ENCODE data around the gene PSMD3. TPM values are rescaled to one million over a fixed set of nuclear protein-coding genes. Genes with fewer than 3 reads are reported as not detected.
"Not testable (repeated sequence)": the region's sequence is repeated elsewhere in the genome, so short reads cannot be mapped to it uniquely, and the experiment has no call there.

PSMD3 gene
- total RNA-seq, 6 donors from 2014 or later, result 55.5 to 117 (median 78.8) TPM

DNA sequence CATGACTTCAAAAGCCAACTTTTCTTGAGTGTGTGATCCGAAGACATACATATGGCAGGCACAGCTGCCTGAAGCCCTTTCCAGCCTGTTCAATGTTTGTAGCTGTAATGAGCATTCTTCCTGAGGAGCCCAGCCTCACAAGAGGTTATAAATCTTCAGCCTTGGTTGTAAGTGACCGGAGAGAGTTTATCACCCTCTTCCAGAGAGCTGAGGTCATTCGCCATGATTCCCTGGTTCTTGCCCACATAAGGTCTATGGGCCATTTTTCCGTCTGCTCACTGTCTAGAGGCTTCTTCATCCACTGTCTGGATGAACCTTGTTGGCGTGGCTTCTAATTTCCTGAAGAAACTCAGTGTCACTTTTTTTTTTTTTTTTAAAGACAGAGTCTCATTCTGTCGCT is 24.9 kb downstream of the PSMD3 start:
- no peaks in the 10 kb centered on the region for H3K27me3 ChIP-seq
- H3K4me1 ChIP-seq, result no peaks in the 10 kb centered on the region
- H3K4me3 ChIP-seq, result no peak overlapping the region
- H3K27ac ChIP-seq, result no peak overlapping the region
- H3K36me3 ChIP-seq, result no peaks in the 10 kb centered on the region
- TF ChIP-seq EP300 (IDR thresholded peaks at IDR 0.05) (no peak), POLR2A (IDR thresholded peaks at IDR 0.05) (no peak), POLR2AphosphoS5 (IDR thresholded peaks at IDR 0.05) (no peak)
- TF ChIP-seq, protein P1, sequence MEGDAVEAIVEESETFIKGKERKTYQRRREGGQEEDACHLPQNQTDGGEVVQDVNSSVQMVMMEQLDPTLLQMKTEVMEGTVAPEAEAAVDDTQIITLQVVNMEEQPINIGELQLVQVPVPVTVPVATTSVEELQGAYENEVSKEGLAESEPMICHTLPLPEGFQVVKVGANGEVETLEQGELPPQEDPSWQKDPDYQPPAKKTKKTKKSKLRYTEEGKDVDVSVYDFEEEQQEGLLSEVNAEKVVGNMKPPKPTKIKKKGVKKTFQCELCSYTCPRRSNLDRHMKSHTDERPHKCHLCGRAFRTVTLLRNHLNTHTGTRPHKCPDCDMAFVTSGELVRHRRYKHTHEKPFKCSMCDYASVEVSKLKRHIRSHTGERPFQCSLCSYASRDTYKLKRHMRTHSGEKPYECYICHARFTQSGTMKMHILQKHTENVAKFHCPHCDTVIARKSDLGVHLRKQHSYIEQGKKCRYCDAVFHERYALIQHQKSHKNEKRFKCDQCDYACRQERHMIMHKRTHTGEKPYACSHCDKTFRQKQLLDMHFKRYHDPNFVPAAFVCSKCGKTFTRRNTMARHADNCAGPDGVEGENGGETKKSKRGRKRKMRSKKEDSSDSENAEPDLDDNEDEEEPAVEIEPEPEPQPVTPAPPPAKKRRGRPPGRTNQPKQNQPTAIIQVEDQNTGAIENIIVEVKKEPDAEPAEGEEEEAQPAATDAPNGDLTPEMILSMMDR (IDR thresholded peaks at IDR 0.05), result no peak
- DNase-seq (no peak), ATAC-seq (ENCODE audit: low FRiP score in 2 of 2) (no peak)
- WGBS, 2 donors, result 84 to 88% methylated on average over 6 of the region's 6 CpGs
- H3K9me3 ChIP-seq, result no peaks in the 10 kb centered on the region

DNA sequence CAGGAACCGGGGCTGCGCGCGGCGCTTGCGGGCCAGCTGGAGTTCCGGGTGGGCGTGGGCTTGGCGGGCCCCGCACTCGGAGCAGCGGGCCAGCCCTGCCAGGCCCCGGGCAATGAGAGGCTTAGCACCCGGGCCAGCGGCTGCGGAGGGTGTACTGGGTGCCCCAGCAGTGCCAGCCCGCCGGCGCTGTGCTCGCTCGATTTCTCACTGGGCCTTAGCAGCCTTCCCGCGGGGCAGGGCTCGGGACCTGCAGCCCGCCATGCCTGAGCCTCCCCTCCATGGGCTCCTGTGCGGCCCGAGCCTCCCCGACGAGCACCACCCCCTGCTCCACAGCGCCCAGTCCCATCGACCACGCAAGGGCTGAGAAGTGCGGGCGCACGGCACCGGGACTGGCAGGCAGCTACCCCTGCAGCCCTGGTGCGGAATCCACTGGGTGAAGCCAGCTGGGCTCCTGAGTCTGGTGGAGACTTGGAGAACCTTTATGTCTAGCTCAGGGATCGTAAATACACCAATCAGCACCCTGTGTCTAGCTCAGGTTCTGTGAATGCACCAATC is 30.4 kb downstream of the PSMD3 start:
- 93 to 97% methylated on average over 21 to 37 of the region's 38 CpGs for WGBS, 2 donors
- DNase-seq, result peak in 1 of 2 donors; percentile 80
- H3K4me1 ChIP-seq, result peaks cover 24 to 28% (median 27%) of the 10 kb centered on the region in 4 donors
- H3K4me3 ChIP-seq; H3K27ac ChIP-seq; ATAC-seq (ENCODE audit: low FRiP score in 2 of 2); H3K27me3 ChIP-seq; H3K36me3 ChIP-seq; H3K9me3 ChIP-seq: not testable (repeated sequence)

DNA sequence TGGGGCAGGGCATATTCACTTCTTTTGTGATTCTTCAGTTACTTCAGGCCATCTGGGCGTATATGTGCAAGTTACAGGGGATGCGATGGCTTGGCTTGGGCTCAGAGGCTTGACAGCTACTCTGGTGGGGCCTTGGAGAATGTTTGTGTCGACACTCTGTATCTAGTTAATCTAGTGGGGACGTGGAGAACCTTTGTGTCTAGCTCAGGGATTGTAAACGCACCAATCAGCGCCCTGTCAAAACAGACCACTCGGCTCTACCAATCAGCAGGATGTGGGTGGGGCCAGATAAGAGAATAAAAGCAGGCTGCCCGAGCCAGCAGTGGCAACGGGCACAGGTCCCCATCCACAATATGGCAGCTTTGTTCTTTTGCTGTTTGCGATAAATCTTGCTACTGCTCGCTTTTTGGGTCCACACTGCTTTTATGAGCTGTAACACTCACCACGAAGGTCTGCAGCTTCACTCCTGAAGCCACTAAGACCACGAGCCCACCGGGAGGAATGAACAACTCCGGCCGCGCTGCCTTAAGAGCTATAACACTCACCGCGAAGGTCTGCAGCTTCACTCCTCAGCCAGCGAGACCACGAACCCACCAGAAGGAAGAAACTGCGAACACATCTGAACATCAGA is 31.5 kb downstream of the PSMD3 start:
- 64 to 73% methylated on average over 18 to 22 of the region's 22 CpGs for WGBS, 2 donors

DNA sequence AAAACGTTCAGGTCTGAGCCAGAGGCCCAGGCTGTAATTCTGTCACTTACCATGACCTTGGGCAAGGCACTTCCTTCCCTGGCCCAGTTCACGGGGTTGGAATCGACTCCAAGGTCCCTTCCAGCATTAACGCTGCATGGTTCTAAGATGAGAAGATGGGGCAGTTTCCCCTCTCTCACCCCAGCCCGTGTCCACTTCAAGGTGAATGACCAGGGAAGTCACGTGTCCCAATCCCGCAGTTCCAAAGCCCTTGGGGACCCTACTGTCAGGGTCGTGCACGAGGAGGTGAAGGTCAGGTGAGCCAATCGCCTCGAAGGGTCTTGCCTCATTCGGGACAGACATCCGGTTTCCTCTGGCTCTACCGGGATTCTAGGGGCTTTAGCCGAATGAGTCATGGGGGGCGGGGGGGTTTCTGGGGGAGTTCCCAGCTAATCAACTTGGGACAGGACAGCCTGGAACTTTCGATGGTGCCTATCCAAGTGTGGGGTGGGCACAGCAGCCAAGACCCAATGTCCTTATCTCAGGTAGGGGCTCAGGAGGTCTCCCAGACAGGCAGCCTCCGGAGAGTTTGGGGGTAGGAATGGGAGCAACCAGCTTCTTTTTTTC is 33.9 kb downstream of the PSMD3 start:
- Histone ChIP-seq H3K27ac (peak overlapping the region; percentile 76 to 83 (median 80)), H3K36me3 (peaks cover 0 to 6% (median 4%) of the 10 kb centered on the region in 4 donors), H3K4me3 (peak overlapping the region in 1 of 4 donors; percentile 35), H3K9me3 (no peaks in the 10 kb centered on the region), H3K4me1 (peaks cover 55 to 62% (median 61%) of the 10 kb centered on the region in 4 donors), H3K27me3 (no peaks in the 10 kb centered on the region)
- ATAC-seq (ENCODE audit: low FRiP score in 2 of 2) (no peak), DNase-seq (peak in 1 of 2 donors; percentile 44)
- peak in 1 of 4 donors; percentile 80 for TF ChIP-seq EP300 (IDR thresholded peaks at IDR 0.05)
- peak; percentile 35 to 44 for TF ChIP-seq POLR2AphosphoS5 (IDR thresholded peaks at IDR 0.05)
- no peak for TF ChIP-seq POLR2A (IDR thresholded peaks at IDR 0.05)
- TF ChIP-seq, protein P1 (IDR thresholded peaks at IDR 0.05), result no peak
- WGBS, 2 donors, result 44 to 54% methylated on average over 5 to 16 of the region's 18 CpGs

More for the DNA sequence above, 31.5 kb downstream of the PSMD3 start:
- H3K27me3 ChIP-seq; H3K36me3 ChIP-seq; H3K9me3 ChIP-seq; ATAC-seq (ENCODE audit: low FRiP score in 2 of 2); H3K27ac ChIP-seq; H3K4me3 ChIP-seq; DNase-seq: not testable (repeated sequence)
- peaks cover 34 to 39% (median 39%) of the 10 kb centered on the region in 4 donors for H3K4me1 ChIP-seq

DNA sequence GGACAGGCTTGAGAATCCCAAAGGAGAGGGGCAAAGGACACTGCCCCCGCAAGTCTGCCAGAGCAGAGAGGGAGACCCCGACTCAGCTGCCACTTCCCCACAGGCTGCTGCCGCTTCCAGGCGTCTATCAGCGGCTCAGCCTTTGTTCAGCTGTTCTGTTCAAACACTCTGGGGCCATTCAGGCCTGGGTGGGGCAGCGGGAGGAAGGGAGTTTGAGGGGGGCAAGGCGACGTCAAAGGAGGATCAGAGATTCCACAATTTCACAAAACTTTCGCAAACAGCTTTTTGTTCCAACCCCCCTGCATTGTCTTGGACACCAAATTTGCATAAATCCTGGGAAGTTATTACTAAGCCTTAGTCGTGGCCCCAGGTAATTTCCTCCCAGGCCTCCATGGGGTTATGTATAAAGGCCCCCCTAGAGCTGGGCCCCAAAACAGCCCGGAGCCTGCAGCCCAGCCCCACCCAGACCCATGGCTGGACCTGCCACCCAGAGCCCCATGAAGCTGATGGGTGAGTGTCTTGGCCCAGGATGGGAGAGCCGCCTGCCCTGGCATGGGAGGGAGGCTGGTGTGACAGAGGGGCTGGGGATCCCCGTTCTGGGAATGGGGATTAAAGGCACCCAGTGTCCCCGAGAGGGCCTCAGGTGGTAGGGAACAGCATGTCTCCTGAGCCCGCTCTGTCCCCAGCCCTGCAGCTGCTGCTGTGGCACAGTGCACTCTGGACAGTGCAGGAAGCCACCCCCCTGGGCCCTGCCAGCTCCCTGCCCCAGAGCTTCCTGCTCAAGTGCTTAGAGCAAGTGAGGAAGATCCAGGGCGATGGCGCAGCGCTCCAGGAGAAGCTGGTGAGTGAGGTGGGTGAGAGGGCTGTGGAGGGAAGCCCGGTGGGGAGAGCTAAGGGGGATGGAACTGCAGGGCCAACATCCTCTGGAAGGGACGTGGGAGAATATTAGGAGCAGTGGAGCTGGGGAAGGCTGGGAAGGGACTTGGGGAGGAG is 34.7 kb downstream of the PSMD3 start, which contains the start of gene CSF3:
Gene CSF3 (plus strand): TSS at position 436 of the 993 bp plus-strand sequence. CDS start 35 bp downstream, at position 471.
- Histone ChIP-seq H3K36me3 (peaks cover 0 to 13% (median 10%) of the 10 kb centered on the region in 4 donors), H3K9me3 (no peaks in the 10 kb centered on the region), H3K4me1 (peaks cover 61 to 70% (median 66%) of the 10 kb centered on the region in 4 donors), H3K27ac (peak within 1 kb of the TSS; percentile 76 to 83 (median 80)), H3K4me3 (peak within 1 kb of the TSS in 2 of 4 donors; percentile 26 to 35), H3K27me3 (no peaks in the 10 kb centered on the region)
- peak in 1 of 2 donors; percentile 72 for DNase-seq
- peak; percentile 19 to 62 for ATAC-seq (ENCODE audit: low FRiP score in 2 of 2)
- 20 to 32% methylated on average over 12 to 20 of the region's 20 CpGs for WGBS, 2 donors
- TF ChIP-seq POLR2A (IDR thresholded peaks at IDR 0.05) (no peak), EP300 (IDR thresholded peaks at IDR 0.05) (peak in 2 of 4 donors; percentile 81 to 86), POLR2AphosphoS5 (IDR thresholded peaks at IDR 0.05) (peak; percentile 23 to 80)

All from upper lobe of left lung (tissue), 6 donors.